SH-SY5Y (cell line): ENCODE measurements around the gene PCSK2.

Experiments used
- GATA2 ChIP-seq: IDR thresholded peaks from 2 replicates; pipeline ENCODE4 v1.6.1; 2011; ENCODE audit warnings: mild to moderate bottlenecking, low read depth, low read length
- GATA3 ChIP-seq: IDR thresholded peaks from 2 replicates; pipeline ENCODE4 v1.6.1; 2011; ENCODE audit warnings: low read depth, mild to moderate bottlenecking, low read length, moderate library complexity

DNA sequence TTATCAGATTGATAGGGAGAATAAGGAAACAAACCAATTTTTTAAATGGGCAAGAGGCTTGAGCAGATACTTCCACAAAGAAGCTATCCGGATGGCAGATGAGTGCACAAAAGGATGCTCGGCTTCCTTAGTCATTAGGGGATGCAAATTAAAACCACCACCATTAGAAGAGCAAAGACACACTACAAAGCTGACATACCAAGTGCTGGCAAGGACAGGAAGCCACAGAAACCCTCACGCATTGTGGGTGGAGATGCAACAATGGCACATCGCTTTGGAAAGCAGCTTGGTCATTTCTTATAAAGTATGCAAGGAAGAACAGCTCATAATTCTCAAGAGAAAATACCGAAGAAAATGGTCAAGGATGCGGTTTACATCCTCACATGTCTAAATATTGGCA, 284.6 kb downstream of the PCSK2 start:
- TF ChIP-seq GATA2: no peak
- TF ChIP-seq GATA3: no peak
